GM21360 (cell line): ENCODE measurements around the gene GGT5.
"Not testable (repeated sequence)": the region's sequence is repeated elsewhere in the genome, so short reads cannot be mapped to it uniquely, and the experiment has no call there.

ENCODE experiments used
- ATAC-seq: cut with Tn5 transposase; IDR thresholded peaks from one replicate; pipeline ENCODE4 v1.9.1; 2021; ENCODE audit warnings: mild to moderate bottlenecking, moderate library complexity; ENCODE audit not compliant: unreplicated experiment

GGT5 gene, protein sequence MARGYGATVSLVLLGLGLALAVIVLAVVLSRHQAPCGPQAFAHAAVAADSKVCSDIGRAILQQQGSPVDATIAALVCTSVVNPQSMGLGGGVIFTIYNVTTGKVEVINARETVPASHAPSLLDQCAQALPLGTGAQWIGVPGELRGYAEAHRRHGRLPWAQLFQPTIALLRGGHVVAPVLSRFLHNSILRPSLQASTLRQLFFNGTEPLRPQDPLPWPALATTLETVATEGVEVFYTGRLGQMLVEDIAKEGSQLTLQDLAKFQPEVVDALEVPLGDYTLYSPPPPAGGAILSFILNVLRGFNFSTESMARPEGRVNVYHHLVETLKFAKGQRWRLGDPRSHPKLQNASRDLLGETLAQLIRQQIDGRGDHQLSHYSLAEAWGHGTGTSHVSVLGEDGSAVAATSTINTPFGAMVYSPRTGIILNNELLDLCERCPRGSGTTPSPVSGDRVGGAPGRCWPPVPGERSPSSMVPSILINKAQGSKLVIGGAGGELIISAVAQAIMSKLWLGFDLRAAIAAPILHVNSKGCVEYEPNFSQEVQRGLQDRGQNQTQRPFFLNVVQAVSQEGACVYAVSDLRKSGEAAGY

DNA sequence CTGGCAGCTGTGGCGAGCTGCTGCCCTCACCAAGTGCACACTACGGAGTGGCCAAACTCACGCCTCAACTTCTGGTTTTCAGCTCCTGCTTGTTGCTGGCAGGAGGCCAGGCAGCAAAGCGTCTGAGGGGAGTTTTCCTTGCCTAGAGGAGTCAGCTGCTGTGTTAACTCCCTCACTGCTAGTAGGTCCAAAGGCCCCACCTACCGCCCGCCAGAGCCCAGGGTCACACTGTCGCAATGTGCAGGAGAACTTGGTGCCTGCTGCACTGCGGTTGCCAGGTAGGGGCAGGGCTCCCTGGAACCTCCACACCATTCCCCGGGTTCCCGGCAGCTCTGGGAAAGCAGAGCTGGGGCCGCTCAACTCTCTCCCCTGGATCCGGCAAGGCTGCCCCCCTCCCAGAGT lies at the start of gene GGT5:
GGT5 (minus strand) TSS at position 53 of the 402 bp plus-strand sequence. CDS start 357 bp downstream, outside the sequence.
- not testable (repeated sequence) for ATAC-seq

DNA sequence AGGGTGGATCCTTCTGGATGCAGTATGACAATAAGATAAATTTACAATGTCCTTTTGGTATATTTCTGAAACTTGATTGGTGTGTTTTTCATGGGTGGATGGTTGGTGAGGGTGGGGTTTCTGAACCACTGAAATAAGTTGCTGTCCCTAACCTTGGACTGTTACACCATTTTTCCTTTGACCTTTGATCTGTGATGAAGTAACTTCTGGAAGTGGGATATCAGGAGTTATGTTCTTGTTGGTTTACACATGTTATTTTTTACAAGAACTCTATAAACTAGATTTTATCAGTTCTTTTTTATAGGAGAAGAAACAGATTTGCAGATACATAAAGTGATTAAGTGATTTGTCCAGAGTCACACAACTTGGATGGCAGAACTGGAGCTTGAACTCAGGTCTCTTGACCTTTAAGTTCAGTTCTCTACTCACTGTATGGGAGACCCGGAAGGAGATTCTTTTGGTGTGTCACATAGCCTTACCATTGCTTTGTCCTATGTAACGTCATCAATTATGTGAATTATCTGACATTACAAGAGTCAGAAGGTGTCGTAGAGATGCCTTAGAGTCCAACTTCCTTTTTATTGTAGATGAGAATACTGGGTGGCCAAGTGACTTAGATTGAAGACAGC lies 47.4 kb upstream of the GGT5 start:
- not testable (repeated sequence) for ATAC-seq

DNA sequence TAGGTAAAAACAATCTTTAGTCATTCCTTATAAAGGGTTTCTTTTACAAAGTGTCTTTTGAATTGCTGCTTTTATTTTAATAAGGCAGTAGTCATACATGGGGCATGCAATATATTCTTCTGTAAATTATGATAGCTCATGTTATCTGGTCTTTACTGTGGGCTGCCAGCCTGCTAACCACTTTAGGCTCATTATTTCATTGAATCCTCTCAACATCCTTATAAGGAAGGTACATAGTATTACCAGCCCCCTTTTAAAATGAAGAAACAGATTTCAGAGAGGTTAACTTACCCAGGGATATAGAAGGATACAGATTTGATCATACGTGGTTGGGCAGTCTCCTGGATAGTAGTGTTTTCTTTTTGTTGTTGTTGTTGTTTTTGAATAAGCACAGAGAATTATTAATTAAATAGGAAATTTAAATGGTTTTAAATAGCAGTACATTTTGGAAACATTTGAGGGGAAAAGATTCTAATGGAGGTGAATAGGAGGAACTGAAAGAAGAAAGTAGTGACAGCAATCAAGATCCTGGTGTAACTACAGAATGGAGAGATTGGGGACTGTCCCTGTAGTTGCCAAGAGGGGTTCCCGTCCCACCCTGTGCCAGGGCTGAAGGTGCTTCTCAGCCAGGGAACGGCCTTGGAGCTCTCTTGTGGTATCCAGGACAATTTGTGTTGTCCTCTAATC lies 46.8 kb upstream of the GGT5 start:
- ATAC-seq: no peak

DNA sequence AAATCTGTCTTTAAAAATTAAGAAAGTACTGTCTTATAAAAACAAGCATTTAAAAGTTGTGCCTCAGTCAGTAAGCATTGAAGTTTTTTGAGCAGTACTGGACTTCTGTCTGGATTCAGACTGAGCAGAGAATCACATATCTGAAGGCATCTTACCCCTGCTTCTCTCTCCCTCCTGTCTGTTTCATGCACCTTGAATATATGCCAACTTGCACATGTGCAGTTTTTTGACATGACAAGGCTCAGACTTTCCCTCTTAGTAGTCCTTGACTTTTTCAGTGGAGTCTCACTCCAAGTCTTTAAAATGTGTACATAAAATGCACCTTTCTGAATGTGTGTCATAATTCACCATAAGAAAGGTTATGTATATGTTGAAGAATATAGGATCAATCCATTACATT lies 45.6 kb upstream of the GGT5 start:
- ATAC-seq: no peak

DNA sequence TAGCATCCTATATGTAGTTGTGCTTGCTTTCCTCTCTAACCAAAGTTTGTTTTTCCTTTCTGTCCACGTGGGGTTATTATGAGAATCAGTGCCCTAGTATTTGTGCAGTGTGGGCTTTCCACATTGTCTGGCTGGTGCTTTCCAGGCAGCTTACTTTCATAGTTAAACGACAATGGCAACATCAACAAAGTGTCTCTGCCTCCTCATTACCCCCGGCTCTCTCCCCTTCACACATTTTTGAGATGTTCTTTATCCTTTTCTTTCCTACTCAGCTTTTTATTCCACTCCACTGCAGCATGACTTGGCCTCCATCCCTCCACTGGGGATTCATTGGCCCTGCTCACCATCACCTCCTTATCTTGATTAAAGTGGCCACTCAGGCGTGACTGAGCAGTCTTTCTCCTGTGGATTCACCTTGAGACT lies 44.9 kb upstream of the GGT5 start:
- no peak for ATAC-seq

DNA sequence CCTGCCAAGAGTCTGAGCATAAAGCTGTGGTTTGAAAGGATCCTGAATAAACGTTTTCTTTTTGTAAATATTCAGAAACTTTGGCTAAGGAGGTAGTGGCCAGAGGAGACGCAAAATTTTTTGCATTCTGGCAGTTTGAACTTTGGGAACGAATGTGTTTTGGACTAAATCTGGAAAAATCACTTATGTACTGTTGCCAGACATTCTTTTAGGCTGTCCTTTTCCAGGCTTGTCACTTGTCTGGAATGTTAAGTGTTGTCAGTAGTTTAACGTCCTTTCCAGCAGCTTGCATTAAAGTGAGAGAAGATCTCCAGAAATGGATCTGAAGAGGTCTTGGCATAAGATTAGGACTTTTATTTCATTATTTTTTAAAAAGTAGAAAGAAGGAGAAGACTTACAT lies 44.2 kb upstream of the GGT5 start:
- no peak for ATAC-seq

DNA sequence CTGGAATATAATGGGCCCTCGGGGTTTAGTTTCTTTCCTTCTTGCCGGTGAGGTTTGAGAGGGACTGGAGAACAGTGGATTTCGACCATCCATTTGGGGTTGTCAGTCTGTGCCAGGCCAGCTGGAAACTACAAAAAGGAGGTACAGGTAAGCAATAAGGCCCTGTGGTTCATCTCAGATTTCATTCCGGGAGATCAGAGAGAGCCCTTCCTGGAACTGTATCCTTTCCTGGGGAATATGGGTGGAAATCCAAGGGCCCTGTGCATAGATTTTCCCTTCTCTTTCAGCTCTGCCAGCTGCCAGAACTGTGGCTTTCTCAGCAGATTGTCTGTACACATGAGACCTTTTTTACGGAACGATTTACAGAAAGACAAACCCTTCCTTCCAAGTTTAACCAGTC lies 42.9 kb upstream of the GGT5 start:
- ATAC-seq: not testable (repeated sequence)

DNA sequence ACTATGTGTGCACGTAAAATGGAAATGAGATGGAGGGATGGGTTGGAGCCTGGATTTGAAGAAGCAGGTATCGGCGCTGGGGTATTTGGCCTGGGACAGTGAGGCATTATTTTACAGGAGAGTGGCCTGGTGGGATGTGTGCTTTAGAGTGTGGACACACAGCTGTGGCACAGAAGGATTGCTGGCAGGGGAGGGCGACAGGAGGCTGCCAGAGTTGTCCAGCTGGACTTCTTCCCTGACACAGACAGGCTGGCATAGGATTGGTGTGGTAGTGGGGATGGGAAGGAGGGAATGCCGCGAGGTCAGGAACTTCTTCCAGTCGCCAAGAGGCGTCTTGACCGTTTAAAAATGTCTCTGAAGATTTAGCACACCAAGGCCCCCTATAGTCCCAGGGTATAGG lies 42.3 kb upstream of the GGT5 start:
- not testable (repeated sequence) for ATAC-seq

DNA sequence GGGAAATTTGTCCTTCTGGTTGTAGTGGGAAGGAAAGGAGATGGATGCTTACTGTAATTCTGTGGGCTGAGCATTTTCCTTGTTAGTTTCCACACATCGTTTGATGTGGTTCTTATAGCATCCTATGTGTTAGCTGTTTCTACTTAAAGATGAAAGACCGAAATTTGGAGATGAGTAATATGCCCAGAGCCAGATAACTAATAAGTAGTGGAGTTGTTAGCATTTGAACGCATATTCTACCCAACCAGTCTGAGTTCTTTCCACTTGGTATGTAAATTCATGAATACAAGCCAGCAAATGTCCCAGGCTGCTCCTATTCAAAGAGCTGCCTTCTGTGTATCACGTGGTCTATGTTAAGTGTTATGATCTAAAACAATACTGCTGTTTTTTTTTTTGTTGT lies 40.4 kb upstream of the GGT5 start:
- no peak for ATAC-seq

DNA sequence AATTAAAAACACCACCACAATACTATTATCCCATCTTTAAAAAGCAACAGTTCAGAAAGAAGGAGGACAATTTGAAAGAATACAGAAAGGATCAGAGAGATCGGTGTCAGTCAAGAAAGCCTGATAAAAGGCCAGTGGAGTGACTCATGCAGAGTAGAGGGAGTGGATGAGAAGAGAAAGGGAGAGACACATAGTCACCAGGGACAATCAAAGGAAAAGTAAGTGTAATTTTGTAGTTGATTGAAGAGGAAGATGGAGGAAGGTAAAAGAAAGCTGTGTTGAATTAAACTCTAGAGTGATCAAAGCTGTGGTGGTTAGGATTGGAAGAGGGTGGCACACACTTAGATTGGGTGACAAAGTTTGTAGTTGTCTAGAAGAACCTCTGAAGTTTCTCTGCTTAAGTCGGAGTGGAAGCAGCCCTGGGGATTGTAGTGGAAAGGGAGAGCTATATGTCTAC lies 39.9 kb upstream of the GGT5 start:
- ATAC-seq: no peak

DNA sequence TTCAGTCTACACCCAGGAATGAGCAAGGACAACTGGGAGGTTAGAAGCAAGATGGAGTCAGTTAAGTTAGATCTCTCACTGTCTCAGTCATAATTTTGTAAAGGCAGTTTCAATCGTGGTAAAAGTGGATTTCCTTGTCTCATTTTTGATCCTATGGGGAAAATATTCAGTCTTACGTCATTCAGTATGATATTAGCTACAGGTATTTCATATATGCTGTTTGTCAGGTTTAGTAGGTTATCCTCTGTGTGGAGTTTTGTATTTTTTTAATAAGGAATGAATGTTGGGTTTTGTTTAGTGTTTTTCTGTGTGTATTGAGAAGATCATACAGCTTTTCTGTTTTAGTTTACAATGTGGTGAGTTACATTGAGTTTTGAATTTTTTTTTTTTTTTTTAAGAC lies 37.5 kb upstream of the GGT5 start:
- no peak for ATAC-seq

DNA sequence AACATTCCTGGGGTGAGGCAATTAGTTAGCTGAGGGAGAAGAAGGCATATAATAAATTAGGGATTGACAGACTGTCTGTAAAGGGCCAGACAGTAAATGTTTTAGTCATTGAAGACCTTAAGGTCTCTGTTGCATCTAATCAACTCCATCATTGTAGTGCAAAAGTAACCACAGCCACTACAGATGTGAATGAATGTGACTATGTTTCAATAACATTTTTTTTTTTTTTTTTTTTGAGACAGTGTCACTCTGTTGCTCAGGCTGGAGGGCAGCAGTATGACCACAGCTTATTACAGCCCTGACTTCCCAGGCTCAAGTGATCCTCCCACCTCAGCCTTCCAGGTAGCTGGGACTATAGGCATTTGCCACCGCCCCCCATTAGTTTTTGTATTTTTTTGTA lies 35.5 kb upstream of the GGT5 start:
- not testable (repeated sequence) for ATAC-seq

DNA sequence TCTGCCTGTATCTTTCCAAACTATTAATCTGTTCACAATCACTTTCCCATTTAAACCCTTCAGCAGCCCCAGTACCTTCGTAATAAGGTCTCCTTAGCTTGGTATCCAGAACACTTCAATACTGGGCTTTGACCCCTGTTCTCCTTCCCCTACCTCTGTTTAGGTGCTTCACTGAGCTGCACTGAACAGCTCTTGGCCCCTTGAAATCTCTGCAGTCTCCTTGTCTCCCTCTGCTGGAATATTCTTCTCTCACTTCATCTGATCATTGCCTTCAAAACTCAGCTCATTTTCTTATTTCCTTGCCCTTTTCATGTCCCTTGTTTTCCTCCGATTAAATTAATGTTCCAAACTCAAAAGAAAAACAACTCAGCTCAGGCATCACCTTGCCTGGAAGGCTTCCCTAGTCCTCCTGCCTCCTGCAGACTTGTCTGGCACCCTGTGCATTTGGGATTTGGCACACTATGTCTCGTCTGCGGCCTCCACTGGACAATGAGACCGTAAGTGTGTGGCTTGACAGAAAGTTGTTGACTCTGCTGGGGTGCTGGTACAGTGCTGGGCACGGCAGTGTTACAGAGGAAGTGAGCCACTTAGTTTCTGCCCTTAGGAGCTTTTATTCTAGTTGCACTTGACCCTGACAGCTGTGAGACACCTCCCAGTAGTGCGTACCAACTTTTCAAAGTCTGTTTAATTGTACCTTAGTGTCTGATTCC lies 30.0 kb upstream of the GGT5 start:
- ATAC-seq: not testable (repeated sequence)

DNA sequence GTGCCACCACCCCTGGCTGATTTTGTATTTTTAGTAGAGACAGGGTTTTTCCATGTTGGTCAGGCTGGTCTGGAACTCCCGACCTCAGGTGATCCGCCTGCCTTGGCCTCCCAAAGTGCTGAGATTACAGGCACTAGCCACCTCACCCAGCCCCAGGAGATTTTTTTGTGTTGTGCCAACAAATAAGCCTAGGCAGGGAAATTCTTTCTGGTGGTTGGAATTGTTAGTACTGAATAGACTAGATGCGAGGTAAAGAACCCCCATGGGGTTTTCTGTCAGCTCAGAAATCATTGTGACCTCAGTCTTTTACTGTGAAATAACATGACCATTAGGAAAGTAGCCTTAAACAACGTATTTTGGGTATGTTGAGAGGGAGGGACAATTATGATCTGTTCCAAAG lies 29.0 kb upstream of the GGT5 start:
- not testable (repeated sequence) for ATAC-seq

DNA sequence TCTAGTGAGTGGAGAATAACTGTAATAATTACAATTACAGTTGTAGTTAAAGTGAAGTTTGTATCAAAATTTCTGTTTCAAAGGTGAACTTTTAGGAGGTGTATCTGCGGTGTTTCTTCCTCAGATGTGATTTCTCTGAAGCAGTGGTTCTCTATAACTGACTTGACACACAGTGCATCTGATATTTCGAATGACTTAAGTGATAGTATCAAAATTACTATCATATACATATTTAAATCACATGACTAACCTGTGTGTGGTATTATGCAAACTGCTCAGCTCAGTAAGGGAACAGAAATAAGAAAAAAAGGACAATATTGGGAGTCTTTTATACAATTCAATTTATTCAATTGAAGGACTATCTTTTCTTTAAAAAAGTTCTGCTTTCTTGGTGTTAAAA lies 28.1 kb upstream of the GGT5 start:
- ATAC-seq: not testable (repeated sequence)

DNA sequence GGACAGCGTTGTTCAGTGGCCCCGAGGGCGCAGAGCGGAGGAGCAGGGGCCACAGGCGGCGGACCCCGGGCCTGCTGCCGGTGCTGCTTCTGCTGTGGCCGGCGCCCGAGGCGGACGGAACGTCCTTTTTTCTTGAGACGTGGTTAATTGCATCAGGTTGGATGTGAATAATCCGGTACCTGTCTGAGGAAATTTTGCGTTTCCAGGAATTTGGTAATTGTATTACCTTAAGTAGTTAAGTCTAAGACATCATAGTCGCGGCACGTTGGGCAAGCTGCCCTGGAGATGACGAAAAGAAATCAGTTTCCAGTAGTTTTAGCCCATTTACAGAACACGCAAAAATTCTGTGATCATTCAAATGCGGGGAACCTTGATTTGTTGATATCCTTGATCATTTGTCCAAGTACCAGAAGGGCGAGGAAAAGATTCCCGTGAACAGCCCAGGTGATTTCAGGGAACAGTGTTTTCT lies 26.5 kb upstream of the GGT5 start:
- ATAC-seq: no peak

DNA sequence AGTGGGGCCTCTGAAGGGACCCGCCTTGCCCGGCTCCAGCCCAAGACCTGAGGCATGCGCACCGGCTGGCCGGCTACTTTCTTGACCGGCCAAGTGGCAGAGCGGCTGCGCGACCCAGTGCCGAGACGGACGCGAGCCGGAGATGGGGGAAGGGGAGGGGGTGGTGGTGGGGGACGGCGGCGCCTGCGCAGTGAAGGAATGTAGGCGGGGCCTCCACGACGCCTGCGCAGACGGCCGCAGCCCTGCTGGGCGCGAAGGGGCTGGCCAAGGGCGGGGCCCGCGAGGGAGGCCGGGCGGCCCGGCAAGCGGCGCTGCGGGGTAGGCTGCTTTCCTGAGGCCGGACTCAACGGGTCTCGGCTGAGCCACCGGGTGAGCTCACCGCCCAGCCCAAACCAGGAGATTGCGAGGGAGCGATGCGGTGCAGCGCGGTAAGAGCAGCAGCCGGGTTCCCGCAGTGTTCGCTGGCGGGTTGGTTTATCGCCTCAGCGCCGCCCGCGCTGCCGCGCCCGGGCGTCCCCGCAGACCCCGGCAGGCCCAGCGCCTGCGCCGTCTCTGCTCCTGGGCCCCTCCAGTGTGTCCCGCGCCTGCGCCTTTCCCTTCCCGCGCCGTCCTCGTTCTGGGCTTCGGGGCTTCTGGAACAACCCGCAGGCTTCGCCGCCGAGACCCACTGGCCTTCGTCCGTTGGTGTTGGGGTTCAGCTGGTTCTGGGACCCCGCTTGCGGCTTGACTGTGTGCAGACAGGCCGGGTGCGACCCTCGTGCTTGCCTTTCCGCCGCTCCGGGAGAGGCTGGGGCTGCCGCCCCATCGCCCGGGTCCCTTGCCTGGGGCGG lies 25.9 kb upstream of the GGT5 start, which contains the start of gene SPECC1L:
SPECC1L (plus strand) TSS at position 276 of the 830 bp plus-strand sequence. CDS start 31,401 bp downstream, outside the sequence.
- peak; percentile 85 for ATAC-seq

DNA sequence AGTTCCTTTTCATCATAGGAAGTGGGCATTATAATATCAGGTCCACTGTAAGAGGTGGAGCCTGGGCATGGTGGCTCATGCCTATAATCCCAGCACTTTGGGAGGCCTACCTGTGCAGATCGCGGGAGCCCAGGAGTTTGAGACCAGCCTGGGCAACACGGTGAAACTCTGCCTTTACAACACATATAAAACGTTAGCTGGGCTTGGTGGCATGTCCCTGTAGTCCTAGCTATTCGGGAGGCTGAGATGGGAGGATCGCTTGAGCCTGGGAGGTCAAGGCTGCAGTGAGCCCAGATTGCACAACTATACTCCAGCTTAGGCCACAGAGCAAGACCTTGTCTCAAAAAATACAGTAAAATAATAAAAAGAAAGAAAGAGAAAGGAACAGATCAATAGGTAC lies 21.6 kb upstream of the GGT5 start:
- not testable (repeated sequence) for ATAC-seq

DNA sequence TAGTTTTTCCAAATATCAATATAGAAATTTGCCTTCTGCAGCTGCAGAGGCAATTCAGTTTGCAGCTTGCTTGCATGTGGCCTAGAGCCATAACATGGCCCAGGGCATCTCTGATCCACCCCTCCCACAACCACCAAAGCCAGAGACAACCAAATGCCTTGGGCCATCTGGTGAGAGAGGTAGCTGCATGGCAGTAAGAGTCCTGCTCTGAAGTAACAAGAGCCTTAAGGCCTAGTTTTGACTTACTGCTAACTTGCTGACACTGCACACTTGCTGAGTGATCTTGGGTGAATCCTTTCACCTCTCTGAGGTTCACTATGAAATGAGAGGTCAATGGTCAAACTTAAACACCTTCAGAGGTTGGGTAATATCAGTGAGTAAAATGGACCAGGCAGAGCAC lies 20.9 kb upstream of the GGT5 start:
- no peak for ATAC-seq
